Measurements from ENCODE around the gene SPATA31D4.
"Not testable (repeated sequence)": the region's sequence is repeated elsewhere in the genome, so short reads cannot be mapped to it uniquely, and the experiment has no call there.

The SPATA31D4 gene

DNA sequence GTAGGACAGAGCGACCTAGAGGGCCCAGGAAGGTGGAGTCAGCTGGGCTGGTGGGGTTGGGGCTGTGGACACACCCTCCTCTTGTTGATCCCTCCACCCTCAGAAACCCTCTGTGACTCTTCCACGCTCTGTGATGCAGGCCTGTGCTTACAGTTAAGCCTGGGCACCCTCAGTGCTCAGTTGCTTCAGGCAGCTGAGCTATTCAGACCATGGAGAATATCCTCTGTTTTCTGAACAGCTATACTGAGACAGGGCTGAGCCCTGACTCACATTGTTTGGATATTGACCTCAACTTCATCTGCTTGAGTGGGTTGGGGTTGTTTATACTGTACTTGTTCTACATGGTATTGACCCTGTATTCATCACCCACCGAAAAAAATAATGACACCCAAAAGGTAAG is at the start of gene SPATA31D4:
TSS of gene SPATA31D4 (plus strand) at position 124 of the 400 bp plus-strand sequence. CDS start at position 210, 86 bp downstream.
- DNase-seq (ENCODE audit: extremely low spot score, insufficient read length, low read depth); FAIRE-seq: not testable (repeated sequence)

GRCh38 chr9:81878530-81878929 is 49.7 kb upstream of the SPATA31D4 start:
- no peak for DNase-seq (ENCODE audit: extremely low spot score, insufficient read length, low read depth)

DNA sequence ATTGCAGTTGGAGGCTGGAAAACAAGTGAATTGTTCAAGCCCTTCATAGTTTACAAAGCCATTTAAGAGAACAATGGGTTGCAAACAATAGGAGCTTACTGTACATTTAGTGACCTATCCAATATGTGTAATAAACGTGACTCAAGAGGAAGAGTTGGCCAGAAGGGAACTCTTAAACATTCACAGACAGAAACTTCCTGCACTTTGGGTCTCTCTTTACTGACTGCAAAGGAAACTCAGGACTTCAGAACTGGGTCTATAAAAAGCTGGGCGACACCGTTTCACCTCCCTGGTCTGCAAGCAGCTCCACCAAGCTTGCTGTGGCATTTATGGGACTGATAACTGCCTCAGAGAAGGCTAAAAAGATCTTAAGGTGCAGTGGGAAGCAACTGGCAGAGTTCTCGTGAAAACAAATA is 48.7 kb upstream of the SPATA31D4 start:
- FAIRE-seq (no peak), DNase-seq (ENCODE audit: extremely low spot score, insufficient read length, low read depth) (no peak)

More at GRCh38 chr9:81878530-81878929, 49.7 kb upstream of the SPATA31D4 start:
- no peak for FAIRE-seq

DNA sequence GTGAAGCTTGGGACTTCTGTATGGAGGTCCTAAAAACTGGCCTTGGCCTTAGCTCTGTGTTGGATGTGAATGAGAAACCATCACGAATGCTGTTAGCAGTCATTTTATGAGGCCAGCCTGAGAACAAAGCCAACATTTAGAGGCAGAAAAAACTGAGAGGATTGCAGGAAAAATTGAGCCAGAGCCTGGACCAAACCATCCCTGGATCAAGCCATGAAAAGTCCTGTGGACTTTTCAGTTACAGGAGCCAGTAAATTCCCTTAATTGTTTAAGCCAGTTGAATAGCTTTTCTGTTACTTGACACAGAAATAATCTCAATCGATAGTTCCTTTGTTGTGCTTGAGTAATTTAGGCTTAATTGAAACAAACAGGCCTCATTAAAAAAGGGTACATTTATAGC is 42.6 kb upstream of the SPATA31D4 start:
- FAIRE-seq (no peak), DNase-seq (ENCODE audit: extremely low spot score, insufficient read length, low read depth) (no peak)

- no peak for FAIRE-seq
Observed at GRCh38 chr9:81886665-81887064, 41.6 kb upstream of the SPATA31D4 start.

DNA sequence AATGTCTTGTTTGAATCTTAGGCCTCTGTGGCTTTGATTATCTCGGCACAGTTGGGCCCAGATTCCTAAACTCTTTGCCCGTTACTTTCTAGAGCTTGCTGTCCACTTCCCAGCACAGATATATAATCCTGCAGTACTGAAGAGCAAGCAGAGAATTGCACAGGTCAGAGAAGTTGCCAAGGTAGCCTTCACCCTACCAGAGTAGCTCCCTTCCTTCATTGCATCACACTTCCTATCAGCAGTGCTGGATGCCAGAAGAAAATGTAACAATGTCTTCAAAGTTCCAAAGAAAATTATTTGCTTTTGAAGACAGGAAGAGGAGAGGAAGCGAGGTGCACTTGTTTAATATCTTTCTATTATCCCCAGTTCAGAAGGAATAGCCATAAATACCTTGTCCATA is 38.1 kb upstream of the SPATA31D4 start:
- DNase-seq (ENCODE audit: extremely low spot score, insufficient read length, low read depth) (no peak), FAIRE-seq (no peak)

More at GRCh38 chr9:81886665-81887064, 41.6 kb upstream of the SPATA31D4 start:
- DNase-seq (ENCODE audit: extremely low spot score, insufficient read length, low read depth): no peak

GRCh38 chr9:81892440-81892839 is 35.8 kb upstream of the SPATA31D4 start:
- FAIRE-seq (no peak), DNase-seq (ENCODE audit: extremely low spot score, insufficient read length, low read depth) (no peak)

DNA sequence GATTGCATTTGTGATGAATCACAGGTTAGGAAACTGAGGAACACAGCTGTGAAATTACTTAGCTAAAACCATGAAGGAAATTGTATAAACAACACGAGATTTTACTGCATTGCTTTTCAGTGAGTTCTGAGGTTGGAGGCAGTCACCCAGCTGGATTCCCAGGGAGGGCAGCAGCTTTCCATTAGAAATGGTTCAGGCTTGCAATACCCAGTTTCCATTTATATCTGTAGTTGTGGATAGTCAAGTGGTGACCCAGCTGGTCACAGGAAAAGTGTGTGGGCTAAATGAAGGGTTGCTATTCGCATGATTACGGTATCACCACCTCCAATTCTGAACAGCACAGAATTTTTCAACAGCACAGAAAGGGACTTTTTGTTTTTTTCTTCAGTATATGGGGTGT is 34.3 kb upstream of the SPATA31D4 start:
- FAIRE-seq (no peak), DNase-seq (ENCODE audit: extremely low spot score, insufficient read length, low read depth) (no peak)

GRCh38 chr9:81894891-81895290 is 33.3 kb upstream of the SPATA31D4 start:
- FAIRE-seq: no peak
- no peak for DNase-seq (ENCODE audit: extremely low spot score, insufficient read length, low read depth)

DNA sequence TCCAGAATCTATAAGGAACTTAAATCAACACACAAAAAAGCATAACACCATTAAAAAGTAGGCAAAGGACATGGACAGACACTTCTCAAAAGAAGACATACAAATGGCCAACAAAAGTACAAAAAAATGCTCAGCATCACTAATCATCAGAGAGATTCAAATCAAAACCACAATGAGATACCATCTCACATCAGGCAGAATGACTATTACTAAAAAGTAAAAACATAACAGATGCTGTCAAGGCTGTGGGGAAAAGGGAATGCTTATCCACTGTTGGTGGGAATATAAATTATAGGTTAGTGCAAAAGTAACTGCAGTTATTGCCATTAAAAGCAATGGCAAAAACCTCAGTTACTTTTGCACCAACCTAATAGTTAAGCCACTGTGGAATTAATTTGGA is 32.2 kb upstream of the SPATA31D4 start:
- no peak for FAIRE-seq

GRCh38 chr9:81898851-81899250 is 29.4 kb upstream of the SPATA31D4 start:
- DNase-seq (ENCODE audit: extremely low spot score, insufficient read length, low read depth) (no peak), FAIRE-seq (no peak)

More for the DNA sequence above, 32.2 kb upstream of the SPATA31D4 start:
- no peak for DNase-seq (ENCODE audit: extremely low spot score, insufficient read length, low read depth)

DNA sequence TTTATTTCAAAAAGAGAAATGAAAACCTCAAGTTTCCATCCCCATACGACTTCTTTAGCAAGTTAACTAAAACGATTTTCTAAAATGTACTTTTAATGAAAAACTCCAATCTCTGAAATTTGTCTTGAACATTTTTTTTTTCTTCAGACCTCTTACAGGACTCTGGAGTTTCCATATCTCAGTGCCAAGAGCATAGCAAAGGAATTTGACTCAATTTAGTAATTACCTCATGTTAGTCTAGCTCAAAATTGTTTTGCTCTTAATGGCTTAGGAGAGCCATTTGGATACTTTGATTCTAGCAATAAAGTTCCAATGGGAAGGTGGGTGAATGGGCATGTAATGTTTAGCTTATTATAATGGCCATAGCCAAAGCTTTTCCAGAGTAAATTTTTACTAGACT is 26.0 kb upstream of the SPATA31D4 start:
- FAIRE-seq (no peak), DNase-seq (ENCODE audit: extremely low spot score, insufficient read length, low read depth) (no peak)

DNA sequence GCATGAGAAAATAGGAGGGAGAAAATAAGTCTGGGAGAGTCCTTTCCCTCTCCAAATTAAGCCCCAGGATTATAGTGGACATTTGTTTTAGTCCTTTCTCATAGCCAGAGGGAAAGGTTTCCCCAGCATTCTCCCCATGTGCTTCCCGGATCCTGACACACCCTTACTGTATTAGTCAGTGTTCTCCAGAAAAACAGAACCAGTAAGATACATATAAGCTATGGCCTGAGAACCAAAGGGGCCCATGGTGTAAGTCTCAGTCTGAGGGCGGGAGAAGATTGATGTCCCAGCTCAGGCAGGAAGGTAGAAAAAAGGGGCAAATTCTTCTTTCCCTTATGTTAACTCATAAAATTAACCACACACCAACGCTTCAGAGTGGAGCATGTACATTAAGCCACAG is 25.6 kb upstream of the SPATA31D4 start:
- FAIRE-seq: no peak
- DNase-seq (ENCODE audit: extremely low spot score, insufficient read length, low read depth): no peak

DNA sequence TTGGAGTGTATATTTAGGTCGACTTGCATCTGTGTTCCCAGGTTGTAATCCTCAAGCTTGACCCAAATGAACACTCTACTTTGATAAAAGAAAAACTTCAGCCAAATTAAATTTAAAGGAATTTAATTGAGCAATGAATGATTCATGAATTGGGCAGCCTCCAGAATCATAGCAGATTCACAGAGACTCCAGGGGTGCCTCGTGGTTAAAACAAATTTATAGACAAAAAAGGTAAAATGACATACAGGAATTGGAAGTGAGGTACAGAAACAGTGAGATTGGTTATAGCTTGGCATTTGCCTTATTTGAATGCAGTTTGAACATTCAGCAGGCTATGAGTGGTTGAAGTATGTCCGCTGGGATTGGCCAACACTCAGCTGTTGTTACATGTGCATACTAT is 21.6 kb upstream of the SPATA31D4 start:
- DNase-seq (ENCODE audit: extremely low spot score, insufficient read length, low read depth): no peak
- no peak for FAIRE-seq

- FAIRE-seq: no peak
- DNase-seq (ENCODE audit: extremely low spot score, insufficient read length, low read depth): no peak
Observed at GRCh38 chr9:81912135-81912534, 16.1 kb upstream of the SPATA31D4 start.

- DNase-seq (ENCODE audit: extremely low spot score, insufficient read length, low read depth) (no peak), FAIRE-seq (no peak)
Observed at GRCh38 chr9:81915801-81916505, 12.3 kb upstream of the SPATA31D4 start.

GRCh38 chr9:81918507-81918906 is 9.7 kb upstream of the SPATA31D4 start:
- DNase-seq (ENCODE audit: extremely low spot score, insufficient read length, low read depth); FAIRE-seq: not testable (repeated sequence)

GRCh38 chr9:81930147-81930546 is 1.9 kb downstream of the SPATA31D4 start:
- not testable (repeated sequence) for DNase-seq (ENCODE audit: extremely low spot score, insufficient read length, low read depth); FAIRE-seq

DNA sequence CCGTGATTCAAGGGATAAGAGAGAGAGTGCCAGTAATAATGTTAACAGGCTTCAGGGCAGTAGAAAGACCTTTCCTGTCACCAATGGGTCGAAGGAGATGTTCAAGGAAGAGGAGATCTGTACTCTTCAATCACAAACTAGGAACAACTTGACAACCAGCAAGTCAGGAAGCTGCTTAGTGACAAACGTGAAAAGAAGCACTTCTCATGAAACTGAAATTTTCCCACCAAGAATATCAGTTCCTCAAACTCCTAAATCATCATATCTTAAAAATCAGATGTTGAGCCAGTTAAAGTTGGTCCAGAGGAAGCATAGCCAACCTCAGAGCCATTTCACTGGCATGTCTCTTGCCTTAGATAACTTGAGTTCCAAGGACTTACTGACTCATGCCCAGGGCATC is 5.3 kb downstream of the SPATA31D4 start:
- FAIRE-seq; DNase-seq (ENCODE audit: extremely low spot score, insufficient read length, low read depth): not testable (repeated sequence)

GRCh38 chr9:81943393-81943792 is 15.2 kb downstream of the SPATA31D4 start, which contains the start of gene SPATA31D3:
SPATA31D3 (plus strand) TSS chr9:81943500; CDS start chr9:81943586, 86 bp downstream.
- not testable (repeated sequence) for FAIRE-seq

GRCh38 chr9:81948650-81949049 is 20.4 kb downstream of the SPATA31D4 start:
- not testable (repeated sequence) for FAIRE-seq; DNase-seq (ENCODE audit: extremely low spot score, insufficient read length, low read depth)

More at GRCh38 chr9:81943393-81943792, 15.2 kb downstream of the SPATA31D4 start, which contains the start of gene SPATA31D3:
- not testable (repeated sequence) for DNase-seq (ENCODE audit: extremely low spot score, insufficient read length, low read depth)

- no peak for FAIRE-seq
Observed at GRCh38 chr9:81953096-81953495, 24.9 kb downstream of the SPATA31D4 start.

More at GRCh38 chr9:81953096-81953495, 24.9 kb downstream of the SPATA31D4 start:
- DNase-seq (ENCODE audit: extremely low spot score, insufficient read length, low read depth): no peak
